ENCODE measurements around the gene FAM149B1.

FAM149B1 gene

GRCh38 chr10:73287441-73287840, 119.5 kb downstream of the FAM149B1 start:
- TF ChIP-seq, protein P1, sequence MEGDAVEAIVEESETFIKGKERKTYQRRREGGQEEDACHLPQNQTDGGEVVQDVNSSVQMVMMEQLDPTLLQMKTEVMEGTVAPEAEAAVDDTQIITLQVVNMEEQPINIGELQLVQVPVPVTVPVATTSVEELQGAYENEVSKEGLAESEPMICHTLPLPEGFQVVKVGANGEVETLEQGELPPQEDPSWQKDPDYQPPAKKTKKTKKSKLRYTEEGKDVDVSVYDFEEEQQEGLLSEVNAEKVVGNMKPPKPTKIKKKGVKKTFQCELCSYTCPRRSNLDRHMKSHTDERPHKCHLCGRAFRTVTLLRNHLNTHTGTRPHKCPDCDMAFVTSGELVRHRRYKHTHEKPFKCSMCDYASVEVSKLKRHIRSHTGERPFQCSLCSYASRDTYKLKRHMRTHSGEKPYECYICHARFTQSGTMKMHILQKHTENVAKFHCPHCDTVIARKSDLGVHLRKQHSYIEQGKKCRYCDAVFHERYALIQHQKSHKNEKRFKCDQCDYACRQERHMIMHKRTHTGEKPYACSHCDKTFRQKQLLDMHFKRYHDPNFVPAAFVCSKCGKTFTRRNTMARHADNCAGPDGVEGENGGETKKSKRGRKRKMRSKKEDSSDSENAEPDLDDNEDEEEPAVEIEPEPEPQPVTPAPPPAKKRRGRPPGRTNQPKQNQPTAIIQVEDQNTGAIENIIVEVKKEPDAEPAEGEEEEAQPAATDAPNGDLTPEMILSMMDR (IDR thresholded peaks at IDR 0.05; ENCODE audit: extremely low read depth, insufficient read depth, missing control alignments) = no peak
- in situ Hi-C loops (cut with MboI; ENCODE audit: low pct_unique_long_range_greater_than_20kb, low sequenced_read_pairs, unreplicated experiment) = no loop called here
- no peak for DNase-seq (ENCODE audit: low spot score)

- TF ChIP-seq, protein P1 (IDR thresholded peaks at IDR 0.05; ENCODE audit: extremely low read depth, insufficient read depth, missing control alignments) = no peak
- DNase-seq (ENCODE audit: low spot score) = no peak
- in situ Hi-C loops (cut with MboI; ENCODE audit: low pct_unique_long_range_greater_than_20kb, low sequenced_read_pairs, unreplicated experiment) = no loop called here
These were observed 122.0 kb downstream of the FAM149B1 start for GRCh38 chr10:73289958-73290357.

DNA sequence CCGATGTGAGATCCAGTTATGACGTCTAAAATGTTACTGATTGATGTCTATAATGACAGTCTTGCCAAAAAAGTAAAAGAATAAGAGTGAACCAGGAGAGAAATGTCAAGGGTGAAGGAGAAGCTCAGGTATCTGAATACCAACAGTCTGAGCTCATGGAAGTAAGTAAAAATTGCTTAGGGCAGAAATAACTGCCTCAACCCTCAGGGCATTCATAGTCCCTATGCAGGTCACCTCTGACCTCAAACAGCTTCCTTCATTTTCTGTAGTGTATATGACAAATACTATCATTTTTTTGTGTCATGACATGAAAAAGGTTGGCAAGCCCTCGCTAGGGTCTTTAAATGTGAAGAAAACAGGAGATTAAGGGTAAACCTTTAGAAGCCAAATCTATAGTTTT, 125.5 kb downstream of the FAM149B1 start:
- TF ChIP-seq, protein P1 (IDR thresholded peaks at IDR 0.05; ENCODE audit: extremely low read depth, insufficient read depth, missing control alignments) = no peak
- in situ Hi-C loops (cut with MboI; ENCODE audit: low pct_unique_long_range_greater_than_20kb, low sequenced_read_pairs, unreplicated experiment) = no loop called here
- no peak for DNase-seq (ENCODE audit: low spot score)

All from GM13977 (cell line).